HG02938 (cell line): Measurements from ENCODE around the gene MAST4.

Experiments
- ATAC-seq: cut with Tn5 transposase; IDR thresholded peaks from one replicate; pipeline ENCODE4 v1.9.1; 2021; ENCODE audit warnings: mild to moderate bottlenecking, moderate library complexity; ENCODE audit not compliant: unreplicated experiment

Gene MAST4

GRCh38 chr5:67009028-67009427 lies 412.8 kb downstream of the MAST4 start:
- ATAC-seq, result no peak

DNA sequence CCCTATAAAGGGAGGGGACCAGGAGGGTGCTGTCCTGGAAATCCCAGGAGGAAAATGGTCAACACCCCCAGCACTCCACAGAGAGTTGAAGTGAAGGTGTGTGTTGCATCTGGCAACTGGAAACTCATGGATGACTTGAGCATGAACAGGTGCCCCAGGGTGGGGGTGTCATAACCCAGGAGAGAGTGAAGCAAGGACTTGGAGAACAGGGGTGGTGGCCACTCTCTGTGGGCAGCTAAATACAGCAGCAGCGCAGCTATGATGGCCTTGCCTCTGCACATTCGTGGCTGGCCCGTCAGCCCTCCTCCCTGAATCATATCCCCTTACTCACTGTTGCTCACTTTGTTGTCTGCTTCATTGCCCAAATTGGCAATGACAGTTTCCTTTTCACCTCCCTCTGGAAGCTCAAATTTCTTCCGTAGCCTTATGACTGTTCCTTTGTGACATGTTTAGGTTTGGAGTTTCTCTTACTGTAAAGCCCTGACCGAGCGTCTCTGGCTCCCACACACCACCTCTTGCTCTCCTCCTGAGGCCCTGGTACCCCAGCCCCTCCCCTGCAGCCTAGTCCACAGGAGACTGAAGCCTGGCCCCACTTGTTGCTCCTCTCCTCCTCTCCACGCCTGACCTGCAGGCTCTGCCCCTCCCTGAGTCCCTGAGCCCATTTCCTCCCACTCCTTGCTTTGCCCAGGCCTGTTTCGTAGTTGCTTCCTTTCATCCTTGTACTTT lies 414.7 kb downstream of the MAST4 start:
- no peak for ATAC-seq

DNA sequence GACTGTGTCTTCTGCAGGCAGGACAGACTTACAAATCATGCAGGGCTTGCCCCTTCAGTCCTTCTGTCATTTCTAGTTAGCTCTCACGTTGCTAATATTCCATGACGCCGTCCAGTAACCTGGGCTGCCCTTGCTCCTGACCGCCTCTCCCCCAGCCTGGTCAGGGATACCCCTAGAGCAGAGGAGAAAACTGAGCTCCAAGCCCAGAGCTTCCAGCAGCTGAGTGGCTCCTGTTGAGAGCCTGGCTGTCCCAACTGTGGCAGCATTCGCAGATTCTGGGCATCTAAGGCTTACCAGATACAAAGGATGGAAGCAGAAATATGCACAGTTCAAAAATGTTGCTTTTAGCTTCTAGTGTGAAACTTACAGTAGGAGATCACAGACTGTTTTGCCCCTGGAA lies 415.2 kb downstream of the MAST4 start:
- ATAC-seq, result no peak

DNA sequence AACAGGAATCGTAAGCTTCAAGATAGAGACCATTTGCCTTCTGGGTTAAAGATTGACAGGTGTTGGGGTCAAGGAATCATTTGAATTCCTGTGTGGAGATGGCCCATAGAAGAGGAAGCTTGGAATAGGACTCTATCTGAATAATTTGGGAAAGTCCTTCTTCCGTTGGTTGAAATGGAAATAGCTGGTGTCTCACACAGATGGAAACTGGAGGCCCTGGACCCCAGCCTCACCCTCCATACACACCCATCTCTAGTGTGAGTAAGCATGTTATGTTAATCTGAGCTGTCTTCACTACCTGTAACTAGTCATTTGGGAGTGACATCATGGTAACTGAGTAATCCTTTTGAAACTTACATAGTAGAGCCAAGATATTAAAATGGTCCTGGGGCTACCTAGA lies 416.0 kb downstream of the MAST4 start:
- no peak for ATAC-seq

DNA sequence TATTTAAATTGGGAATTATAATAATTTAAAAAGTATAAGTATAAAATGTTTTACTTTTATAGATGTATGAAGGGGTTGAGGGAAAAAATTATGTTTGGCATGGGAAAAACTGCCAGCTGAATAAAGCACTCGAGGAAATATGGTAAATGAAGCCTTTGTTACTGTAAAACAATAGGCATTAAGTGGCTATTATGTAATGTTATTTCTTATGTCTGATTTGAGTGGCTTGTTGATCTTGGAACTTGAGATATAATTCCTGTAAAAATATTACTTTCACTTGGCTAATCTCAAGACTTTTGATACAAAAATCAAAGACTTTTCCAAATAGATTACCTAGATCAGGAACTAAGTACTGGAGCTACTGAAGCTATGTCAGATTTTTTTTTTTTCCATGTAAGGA lies 417.5 kb downstream of the MAST4 start:
- ATAC-seq, result no peak

DNA sequence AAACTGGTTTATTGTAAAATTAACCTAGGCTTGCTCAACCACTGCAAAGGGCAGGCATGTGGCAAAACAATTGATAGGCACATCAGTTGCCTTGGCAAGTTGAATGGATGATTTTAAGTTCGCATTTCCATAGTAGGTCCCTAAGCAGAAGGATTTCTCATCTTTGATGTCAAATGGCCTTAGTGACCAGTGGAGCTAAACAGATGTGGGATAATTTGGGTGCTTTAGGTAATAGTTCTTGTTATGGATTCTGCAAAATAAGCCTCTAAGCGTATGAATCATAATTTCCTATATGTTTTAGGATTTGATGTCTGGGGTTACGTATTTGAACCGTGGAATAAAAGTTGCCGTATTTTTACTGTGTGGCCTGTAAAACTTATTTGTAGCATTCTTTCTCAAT lies 418.0 kb downstream of the MAST4 start:
- no peak for ATAC-seq

- ATAC-seq, result no peak
Measured at GRCh38 chr5:67014957-67015400, 418.8 kb downstream of the MAST4 start.

GRCh38 chr5:67015541-67016191 lies 419.5 kb downstream of the MAST4 start:
- no peak for ATAC-seq

DNA sequence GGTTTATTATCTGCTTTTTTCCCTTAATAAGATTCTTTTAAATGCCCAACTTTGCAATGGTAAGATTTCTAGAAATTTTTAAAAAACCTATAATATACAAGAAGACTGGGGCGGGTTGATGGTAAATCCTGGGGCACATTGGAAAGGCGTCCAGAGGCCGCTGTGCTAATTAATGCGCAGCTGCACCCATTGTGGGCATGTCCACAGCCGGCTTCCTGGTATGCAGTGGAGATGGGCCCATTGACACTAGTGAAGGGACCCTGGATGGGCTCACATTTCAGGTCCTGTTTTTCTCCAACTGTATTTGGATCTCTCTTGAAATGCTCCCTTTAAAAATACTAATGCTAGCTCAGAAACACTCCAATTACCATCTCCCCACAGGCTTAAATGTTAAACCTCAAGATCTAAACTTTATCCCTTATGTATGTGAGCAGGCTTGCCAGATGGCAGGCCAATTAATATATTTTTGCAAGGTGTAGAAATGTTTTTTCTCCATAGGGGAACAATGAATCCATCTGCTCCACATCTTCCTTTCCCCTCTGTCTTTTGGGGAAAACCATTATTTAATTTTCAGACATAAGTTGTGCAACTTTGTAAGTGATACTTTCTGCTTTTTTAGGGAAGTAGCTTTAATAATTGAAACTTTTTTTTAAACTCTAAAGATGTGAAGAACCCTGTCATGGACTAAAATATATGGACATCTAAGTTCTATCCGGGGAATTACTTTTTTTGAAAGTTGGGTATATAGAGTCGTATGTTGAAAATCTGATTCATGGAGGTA lies 423.1 kb downstream of the MAST4 start:
- no peak for ATAC-seq

- ATAC-seq, result no peak
Measured at GRCh38 chr5:67020096-67020615, 424.0 kb downstream of the MAST4 start.

DNA sequence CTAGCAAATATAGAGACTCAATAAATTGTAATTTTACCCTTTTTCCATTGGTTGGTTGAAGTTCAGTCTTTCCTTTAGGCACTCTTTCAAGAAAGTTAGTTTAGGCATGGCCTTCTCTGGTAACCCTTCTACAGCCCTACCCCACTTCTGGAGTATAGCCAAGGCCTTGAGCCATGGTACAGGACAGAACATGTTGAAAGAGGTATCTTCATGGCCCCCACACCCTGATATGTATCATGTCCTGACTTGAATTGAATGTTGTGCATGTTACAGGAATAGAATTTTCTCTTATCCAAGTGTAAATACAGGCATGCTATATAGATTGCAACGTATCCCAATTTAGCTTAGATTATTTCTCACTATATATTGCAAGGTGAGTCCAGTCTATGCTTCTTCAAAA lies 424.8 kb downstream of the MAST4 start:
- no peak for ATAC-seq

DNA sequence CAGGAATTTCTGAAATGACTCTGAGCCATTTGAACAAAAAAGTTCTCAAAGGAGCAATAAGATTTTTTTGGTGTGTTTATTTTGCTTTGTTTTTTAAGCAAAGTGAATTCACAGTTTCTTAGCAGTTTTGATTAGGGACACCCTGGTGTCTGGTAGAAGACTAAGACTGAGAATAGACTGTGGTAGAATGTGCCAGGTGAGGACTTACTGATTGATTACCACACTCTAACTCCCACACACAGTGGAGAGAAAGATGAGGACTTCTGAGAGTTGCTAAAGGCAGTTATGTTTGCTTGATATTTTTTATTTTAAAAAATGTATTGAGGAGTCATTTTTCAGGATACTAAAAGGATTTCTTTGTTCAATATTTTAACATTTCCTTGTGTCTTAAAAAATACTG lies 425.3 kb downstream of the MAST4 start:
- ATAC-seq, result no peak

DNA sequence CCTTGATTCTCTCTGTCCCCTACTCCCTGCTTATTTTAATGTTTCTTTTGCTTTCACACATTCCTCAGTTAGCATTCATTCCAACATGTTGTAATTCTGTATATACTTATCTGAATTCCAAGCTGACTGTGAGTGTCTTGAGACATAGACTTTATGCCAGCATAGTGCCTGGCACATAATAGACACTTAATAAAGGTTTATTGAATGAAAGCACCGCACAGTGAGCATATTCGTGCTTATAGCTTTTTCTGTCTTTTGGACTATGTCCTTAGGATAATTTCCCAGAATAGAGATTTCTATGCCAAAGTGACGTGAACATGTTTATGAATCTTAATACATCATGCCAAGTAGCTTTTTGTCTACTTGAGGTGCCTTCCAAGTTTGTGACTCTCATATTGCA lies 425.8 kb downstream of the MAST4 start:
- no peak for ATAC-seq

GRCh38 chr5:67025457-67025856 lies 429.3 kb downstream of the MAST4 start:
- ATAC-seq, result no peak

GRCh38 chr5:67026278-67026677 lies 430.1 kb downstream of the MAST4 start:
- no peak for ATAC-seq

- no peak for ATAC-seq
Measured at GRCh38 chr5:67027171-67027570, 431.0 kb downstream of the MAST4 start.

- no peak for ATAC-seq
Measured at GRCh38 chr5:67028371-67028770, 432.2 kb downstream of the MAST4 start.

DNA sequence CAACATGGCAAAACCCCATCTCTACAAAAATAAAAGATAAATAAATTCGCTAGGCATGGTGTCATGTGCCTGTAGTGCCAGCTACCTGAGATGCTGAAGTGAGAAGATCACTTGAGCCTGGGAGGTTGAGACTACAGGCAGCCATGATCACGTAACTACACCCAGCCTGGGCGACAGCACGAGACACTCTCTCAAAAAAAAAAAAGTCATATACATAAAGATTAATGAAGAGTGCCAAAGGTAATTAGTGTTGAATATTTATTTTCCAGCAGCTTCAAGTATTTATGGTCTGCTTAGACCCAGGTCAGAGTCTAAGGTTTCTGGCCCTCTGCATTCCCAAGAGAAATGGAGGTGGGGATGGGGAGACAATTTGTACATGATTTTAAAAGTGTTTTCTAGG lies 432.7 kb downstream of the MAST4 start:
- no peak for ATAC-seq

GRCh38 chr5:67029481-67029880 lies 433.3 kb downstream of the MAST4 start:
- no peak for ATAC-seq

DNA sequence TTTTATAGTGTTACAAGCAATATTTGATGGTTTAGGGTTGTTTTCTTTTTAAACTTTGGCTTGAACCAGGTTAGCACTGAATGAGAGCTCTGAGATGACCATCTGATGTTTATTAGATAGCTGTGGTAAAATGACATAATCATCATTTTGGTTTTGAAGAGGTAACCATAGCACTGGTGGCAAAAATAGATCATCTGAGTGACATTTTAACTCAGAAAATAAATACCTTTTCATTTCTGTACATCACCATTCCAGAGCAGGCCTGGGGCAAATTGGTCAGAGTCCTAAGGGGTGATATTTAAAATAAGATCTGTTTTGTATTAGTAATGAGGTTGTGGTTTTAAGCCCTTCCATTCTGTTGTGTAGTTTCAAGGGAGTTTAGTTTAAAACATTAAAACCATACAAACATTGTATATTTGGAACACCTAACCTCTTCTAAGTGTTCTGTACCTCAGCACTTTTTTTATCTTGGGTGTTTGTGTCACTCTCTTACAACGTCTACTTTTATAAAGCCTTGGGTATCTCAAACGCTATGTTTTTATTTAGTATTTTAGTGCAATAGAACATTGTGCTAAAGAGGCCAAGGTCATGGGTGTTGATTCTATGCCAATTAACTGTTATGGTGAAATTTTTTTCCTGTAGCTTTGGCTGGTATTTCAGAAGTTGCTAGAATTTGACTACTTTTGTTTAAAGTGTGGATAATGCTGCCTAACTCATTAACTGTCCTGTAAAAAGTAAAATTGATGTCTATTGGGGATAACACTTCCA lies 434.3 kb downstream of the MAST4 start:
- no peak for ATAC-seq

DNA sequence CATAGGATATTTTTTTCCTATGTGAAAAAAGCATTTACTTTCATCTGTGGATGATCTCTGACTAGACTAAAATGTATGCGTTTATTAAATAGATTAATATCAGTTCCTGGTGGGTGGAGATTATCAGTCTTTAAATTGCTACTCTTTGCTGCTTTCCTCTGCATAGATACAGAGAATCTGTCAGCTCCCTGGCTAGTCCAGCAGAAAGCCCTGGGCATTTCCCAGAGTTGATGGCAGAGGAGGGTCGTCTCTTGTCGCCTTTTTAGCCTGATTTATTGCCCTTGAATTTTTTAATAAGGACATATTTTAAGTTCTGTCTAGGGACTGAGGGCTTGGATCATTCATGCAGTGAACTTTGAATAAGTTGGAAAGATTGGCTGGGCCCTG lies 434.9 kb downstream of the MAST4 start:
- ATAC-seq, result no peak
